Left cardiac atrium (tissue), 4 donors: Measurements from ENCODE around the gene METRNL. TPM values are rescaled to one million over a fixed set of nuclear protein-coding genes. Genes with fewer than 3 reads are reported as not detected.
"Not testable (repeated sequence)": the region's sequence is repeated elsewhere in the genome, so short reads cannot be mapped to it uniquely, and the experiment has no call there.

Experiments
- ATAC-seq, 2 donors: fragments of 200-7000 bp; cut with Tn5 transposase; one replicate each; pipeline ENCODE4 v1.9.1; 2020; ENCODE audit warnings: mild to moderate bottlenecking in 2 of 2, moderate library complexity in 2 of 2
- DNase-seq: peaks from one replicate; pipeline ENCODE4 v3.0.0-alpha.2; 2020
- intact Hi-C, 2 donors: fragments of 100-400 bp; cut with DNase I; formaldehyde crosslinking; loops; one replicate each; pipeline versions ENCODE4 v1.14.1 to v1.15.1; 2022 to 2023
- total RNA-seq, 2 donors: library from RNA; stranded (reverse); fragmentation: NEBNext Ultra II Directional; extraction: Animal tissue kit (Norgen Biotek cat#: 25700); gene quantifications; one replicate each; pipeline ENCODE4 v1.2.1, GENCODE V29; 2021
- donor health status: DM: no; HTN: yes; CAD: no.
- donor health status: DM: no; HTN: yes; CAD: no; lungs with severe emphysema.
- donor health status: DM: yes; HTN: yes; CAD: no.
- donor health status: Dilated cardiomyopathy.

METRNL gene
- total RNA-seq, 2 donors from 2014 or later = 50.4 to 84.4 TPM

- DNase-seq, intact Hi-C loops: not testable (repeated sequence)
Observed at GRCh38 chr17:83140249-83140566, 60.8 kb downstream of the METRNL start.

GRCh38 chr17:83142619-83143018, 63.2 kb downstream of the METRNL start:
- DNase-seq (no peak), ATAC-seq (no peak)
- intact Hi-C loops = no loop called here

More at GRCh38 chr17:83140249-83140566, 60.8 kb downstream of the METRNL start:
- not testable (repeated sequence) for ATAC-seq

- intact Hi-C loops = no loop called here
- no peak for DNase-seq
- no peak for ATAC-seq
Observed at GRCh38 chr17:83143817-83144231, 64.4 kb downstream of the METRNL start.

Other genes starting within 250 kb of the METRNL start
- gene ZNF750, start 239.6 kb upstream of the METRNL start, total RNA-seq = not detected